SU-DHL-6 (cell line): ENCODE data around the gene CABLES2.

Experiments used
- H2AFZ ChIP-seq: fragments of 200-600 bp; sonication (generic); 2 replicates; pipeline ENCODE4 v1.6.1; 2014; ENCODE audit warnings: low read depth, mild to moderate bottlenecking, moderate library complexity, mixed read lengths, antibody characterized with exemption, low read length; ENCODE audit not compliant: severe bottlenecking
- H3F3A ChIP-seq: fragments of 200-600 bp; shearing (Covaris generic); 2 replicates; pipeline ENCODE4 v1.6.0; 2016; ENCODE audit warnings: antibody characterized with exemption, mild to moderate bottlenecking; ENCODE audit not compliant: insufficient read depth
- H3K27ac ChIP-seq: fragments of 200-600 bp; sonication (generic); 2 replicates; pipeline ENCODE4 v1.5.1; 2016; ENCODE audit warnings: low read depth, mild to moderate bottlenecking, low read length, moderate library complexity, mixed read lengths
- H3K27me3 ChIP-seq: fragments of 200-600 bp; sonication (generic), shearing (Covaris generic); 2 replicates; pipeline ENCODE4 v1.6.0; 2014; ENCODE audit warnings: mild to moderate bottlenecking, low read length
- H3K36me3 ChIP-seq: fragments of 200-600 bp; sonication (generic); 2 replicates; pipeline ENCODE4 v1.6.1; 2014; ENCODE audit warnings: mild to moderate bottlenecking, low read length, mixed read lengths
- H3K4me2 ChIP-seq: fragments of 300-600, 200-600 bp; shearing (Covaris generic), sonication (generic); 2 replicates; pipeline ENCODE4 v1.6.0; 2014; ENCODE audit warnings: low read length, low read depth, mild to moderate bottlenecking; ENCODE audit not compliant: poor library complexity, severe bottlenecking
- H3K4me3 ChIP-seq: fragments of 200-600 bp; sonication (generic); 2 replicates; pipeline ENCODE4 v1.5.1; 2014; ENCODE audit warnings: antibody characterized with exemption, low read length, mild to moderate bottlenecking, mixed read lengths; ENCODE audit not compliant: insufficient read depth, poor library complexity, severe bottlenecking
- H3K79me2 ChIP-seq: fragments of 200-600 bp; sonication (generic); 2 replicates; pipeline ENCODE4 v1.6.1; 2014; ENCODE audit warnings: mild to moderate bottlenecking, low read length, moderate library complexity; ENCODE audit not compliant: insufficient read depth
- H3K9ac ChIP-seq: fragments of 200-600 bp; sonication (generic); 2 replicates; pipeline ENCODE4 v1.7.0; 2014; ENCODE audit warnings: mild to moderate bottlenecking, low read length
- H3K9me2 ChIP-seq: fragments of 200-600 bp; sonication (generic); replicated peaks from 2 replicates; pipeline ENCODE4 v1.6.1; 2014; ENCODE audit warnings: low read length; ENCODE audit not compliant: insufficient read depth
- H3K9me3 ChIP-seq: fragments of 200-600 bp; sonication (generic); 2 replicates; pipeline ENCODE4 v1.6.1; 2014; ENCODE audit warnings: low read length, mixed read lengths; ENCODE audit not compliant: insufficient read depth
- H4K20me1 ChIP-seq: fragments of 200-600 bp; sonication (generic); 2 replicates; pipeline ENCODE4 v1.6.1; 2014; ENCODE audit warnings: low read depth, mild to moderate bottlenecking, antibody characterized with exemption, low read length, moderate library complexity, mixed read lengths
- CTCF ChIP-seq: fragments of 200-600 bp; sonication (generic); IDR thresholded peaks from one replicate; pipeline ENCODE4 v1.5.1; 2017; ENCODE audit warnings: antibody characterized with exemption, mild to moderate bottlenecking, low read length, moderate library complexity; ENCODE audit not compliant: insufficient read depth, poor library complexity, severe bottlenecking
- EZH2phosphoT487 ChIP-seq: fragments of 200-600 bp; sonication (generic), shearing (Covaris generic); conservative IDR thresholded peaks from 2 replicates; pipeline ENCODE4 v1.6.1; 2018; ENCODE audit warnings: mild to moderate bottlenecking, antibody characterized with exemption, low read length, moderate library complexity, mixed read lengths

The CABLES2 gene

GRCh38 chr20:62346398-62347150, 60.5 kb downstream of the CABLES2 start:
- no peaks in the 10 kb centered on the region for H3K9me3 ChIP-seq

DNA sequence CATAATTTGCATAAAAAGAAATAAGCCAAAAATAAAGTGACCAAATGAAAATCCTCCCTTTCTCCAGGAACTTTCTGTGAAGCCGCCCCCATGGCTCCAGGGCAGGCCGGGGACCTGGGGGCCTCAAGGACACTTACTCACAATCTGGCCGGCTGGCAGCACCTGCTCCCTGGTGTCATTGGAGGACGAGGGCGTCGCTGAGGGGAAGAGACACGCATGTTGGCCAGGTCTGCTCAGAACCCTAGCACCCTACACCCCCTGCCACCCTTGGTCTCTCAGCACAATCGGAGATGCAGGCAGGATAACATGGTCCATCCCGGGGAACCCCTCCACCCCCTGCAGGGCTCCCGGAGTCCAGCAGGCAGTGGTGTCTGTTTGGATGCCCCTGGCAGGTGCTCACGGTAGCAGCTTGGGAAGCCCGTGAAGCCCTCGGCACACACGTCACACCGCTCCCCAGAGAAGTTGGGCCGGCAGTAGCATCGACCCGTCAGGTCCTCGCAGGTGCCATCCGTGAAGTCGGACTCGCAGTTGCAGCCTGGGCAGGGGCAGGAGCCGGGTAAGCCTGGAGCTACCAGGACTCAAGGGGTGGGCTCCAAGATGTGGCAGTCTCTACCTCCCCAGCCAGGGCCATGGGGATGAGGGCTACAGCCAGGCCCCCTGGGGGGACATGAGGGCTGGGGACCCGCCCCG, 61.3 kb downstream of the CABLES2 start:
- no peaks in the 10 kb centered on the region for H3K79me2 ChIP-seq
- no peak overlapping the region for H3K4me2 ChIP-seq
- H3K9me2 ChIP-seq = no peaks in the 10 kb centered on the region
- no peaks in the 10 kb centered on the region for H4K20me1 ChIP-seq
- no peaks in the 10 kb centered on the region for H3F3A ChIP-seq
- no peak for TF ChIP-seq EZH2phosphoT487
- TF ChIP-seq CTCF = no peak
- no peaks in the 10 kb centered on the region for H3K36me3 ChIP-seq
- no peak overlapping the region for H3K27ac ChIP-seq
- no peak overlapping the region for H2AFZ ChIP-seq
- no peaks in the 10 kb centered on the region for H3K27me3 ChIP-seq
- no peaks in the 10 kb centered on the region for H3K9me3 ChIP-seq
- H3K4me3 ChIP-seq = no peak overlapping the region
- H3K9ac ChIP-seq = no peak overlapping the region

More at GRCh38 chr20:62346398-62347150, 60.5 kb downstream of the CABLES2 start:
- no peaks in the 10 kb centered on the region for H3K27me3 ChIP-seq
- no peaks in the 10 kb centered on the region for H3K36me3 ChIP-seq
- H4K20me1 ChIP-seq = no peaks in the 10 kb centered on the region
- H3K79me2 ChIP-seq = no peaks in the 10 kb centered on the region
- H3K4me2 ChIP-seq = no peak overlapping the region
- H3K9ac ChIP-seq = no peak overlapping the region
- no peak overlapping the region for H2AFZ ChIP-seq
- H3K27ac ChIP-seq = no peak overlapping the region
- H3K4me3 ChIP-seq = no peak overlapping the region
- TF ChIP-seq EZH2phosphoT487 (no peak), CTCF (no peak)
- no peaks in the 10 kb centered on the region for H3F3A ChIP-seq
- no peaks in the 10 kb centered on the region for H3K9me2 ChIP-seq

DNA sequence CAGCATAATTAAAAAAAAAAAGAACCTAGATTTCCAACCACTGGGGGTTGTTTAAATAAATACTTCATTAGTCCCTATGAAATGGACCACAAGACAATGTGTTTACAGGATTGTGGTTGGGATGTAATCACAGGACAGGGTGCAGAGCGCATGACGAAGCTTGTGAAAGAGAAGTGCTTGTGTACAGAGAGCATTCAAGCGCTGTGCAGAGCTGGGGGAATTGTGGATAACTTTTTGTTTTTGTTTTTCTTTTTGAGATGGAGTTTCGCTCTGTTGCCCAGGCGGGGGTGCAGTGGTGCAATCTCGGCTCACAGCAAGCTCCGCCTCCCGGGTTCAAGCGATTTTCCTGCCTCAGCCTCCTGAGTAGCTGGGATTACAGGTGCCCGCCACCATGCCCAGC, 62.3 kb downstream of the CABLES2 start:
- no peak overlapping the region for H3K27ac ChIP-seq
- no peak overlapping the region for H3K4me2 ChIP-seq
- 0 out of 2 replicates have a peak, but pooled peaks cover 3% of the 10 kb centered on the region for H3F3A ChIP-seq
- H3K27me3 ChIP-seq = no peaks in the 10 kb centered on the region
- no peak overlapping the region for H3K4me3 ChIP-seq
- no peaks in the 10 kb centered on the region for H3K36me3 ChIP-seq
- H3K79me2 ChIP-seq = no peaks in the 10 kb centered on the region
- no peak overlapping the region for H2AFZ ChIP-seq
- no peak for TF ChIP-seq EZH2phosphoT487
- TF ChIP-seq CTCF = no peak
- H3K9me3 ChIP-seq = no peaks in the 10 kb centered on the region
- H3K9ac ChIP-seq = no peak overlapping the region
- no peaks in the 10 kb centered on the region for H3K9me2 ChIP-seq
- H4K20me1 ChIP-seq = no peaks in the 10 kb centered on the region
